Prostate gland (tissue), 2 donors: ENCODE data around the gene PUM2.
A peak's percentile ranks its signal among the peaks of the same experiment; 100 is the strongest.

Experiments
- CTCF ChIP-seq, 4 experiments: fragments of 200-600 bp in 2 of 4; fragments of 450-650 bp in 2 of 4; sonication (generic) in 2 of 4; IDR thresholded peaks; 1 replicate in 3 of 4; 2 replicates in 1 of 4; pipeline ENCODE4 v1.5.1; 2016 to 2019; ENCODE audit warnings: antibody characterized with exemption in 4 of 4, mild to moderate bottlenecking in 2 of 4, moderate library complexity in 2 of 4
- POLR2AphosphoS5 ChIP-seq: sonication (generic); formaldehyde crosslinking; IDR thresholded peaks from one replicate; pipeline ENCODE4 v1.6.1; 2017; ENCODE audit warnings: antibody characterized with exemption

GRCh38 chr2:20212871-20213503, 137.7 kb downstream of the PUM2 start:
- TF ChIP-seq CTCF (IDR thresholded peaks at IDR 0.05) (no peak), POLR2AphosphoS5 (peak; percentile 91)
